Mucosa of descending colon (tissue), 3 donors: ENCODE data around the gene FLNB. TPM values are rescaled to one million over a fixed set of nuclear protein-coding genes. Genes with fewer than 3 reads are reported as not detected.

Source experiments
- ATAC-seq: fragments of 200-7000 bp; cut with Tn5 transposase; one replicate; pipeline ENCODE4 v1.9.1; 2020; ENCODE audit warnings: mild to moderate bottlenecking, moderate library complexity
- DNase-seq, 3 donors: peaks; one replicate each; pipeline ENCODE4 v3.0.0-alpha.2; 2020
- H3K36me3 ChIP-seq: fragments of 200-600 bp; one replicate; pipeline ENCODE4 v1.8.0; 2021; ENCODE audit warnings: low read depth, mild to moderate bottlenecking
- H3K4me1 ChIP-seq: fragments of 200-600 bp; one replicate; pipeline ENCODE4 v1.8.0; 2021; ENCODE audit warnings: low read depth, mild to moderate bottlenecking
- H3K4me3 ChIP-seq: fragments of 200-600 bp; one replicate; pipeline ENCODE4 v1.8.0; 2021; ENCODE audit warnings: mild to moderate bottlenecking
- H3K9me3 ChIP-seq: fragments of 200-600 bp; one replicate; pipeline ENCODE4 v1.8.0; 2021; ENCODE audit warnings: mild to moderate bottlenecking
- intact Hi-C, 2 donors: fragments of 100-400 bp; cut with DNase I in 1 of 2; cut with micrococcal nuclease in 1 of 2; formaldehyde crosslinking; loops; one replicate each; pipeline versions ENCODE4 v1.11.0 to v1.11.1; 2022; cut with DNase I, micrococcal nuclease
- total RNA-seq, 3 donors: library from RNA; stranded (reverse); fragmentation: NEBNext Ultra II Directional in 2 of 3; extraction: Animal tissue kit (Norgen Biotek cat#: 25700) in 2 of 3; gene quantifications; one replicate each; pipeline versions ENCODE4 v1.2.1 to v1.2.4, GENCODE V29; 2021 to 2023
- TF ChIP-seq, protein P1 (sequence below): fragments of 200-600 bp; IDR thresholded peaks from one replicate; pipeline ENCODE4 v1.8.0; 2022; ENCODE audit warnings: antibody characterized with exemption, mild to moderate bottlenecking
- donor health status: DM: no; HTN: no; CAD: no; lungs with moderate emphysema.
- donor health status: DM: no; HTN: no; CAD: no.
- donor health status: DM: no; HTN: yes; CAD: no.

FLNB gene
- total RNA-seq, 3 donors from 2014 or later = 256 to 555 (median 357) TPM

DNA sequence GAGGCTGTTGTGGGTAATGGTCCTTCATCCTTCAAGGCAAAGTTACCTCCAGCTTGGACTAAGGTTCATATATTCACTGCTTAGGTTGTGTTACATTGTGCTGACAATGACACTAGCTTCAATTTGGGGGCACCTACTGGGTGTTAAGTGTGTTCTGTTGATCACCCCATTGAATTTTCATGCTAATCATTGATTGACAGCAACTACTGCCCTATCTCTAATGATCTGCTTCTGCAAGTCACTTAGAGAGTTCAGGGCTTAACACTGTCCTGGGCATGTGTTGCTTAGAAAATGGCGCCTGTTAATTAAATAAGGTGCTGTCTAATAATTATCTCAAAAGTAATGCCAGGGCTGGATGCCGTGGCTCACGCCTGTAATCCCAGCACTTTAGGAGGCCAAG, 3.4 kb downstream of the FLNB start:
- no peak overlapping the region for H3K4me3 ChIP-seq
- ATAC-seq (no peak), DNase-seq (no peak)
- peaks cover 56% of the 10 kb centered on the region for H3K4me1 ChIP-seq
- no peaks in the 10 kb centered on the region for H3K9me3 ChIP-seq
- intact Hi-C loops = no loop called here
- no peaks in the 10 kb centered on the region for H3K36me3 ChIP-seq
- TF ChIP-seq, protein P1, sequence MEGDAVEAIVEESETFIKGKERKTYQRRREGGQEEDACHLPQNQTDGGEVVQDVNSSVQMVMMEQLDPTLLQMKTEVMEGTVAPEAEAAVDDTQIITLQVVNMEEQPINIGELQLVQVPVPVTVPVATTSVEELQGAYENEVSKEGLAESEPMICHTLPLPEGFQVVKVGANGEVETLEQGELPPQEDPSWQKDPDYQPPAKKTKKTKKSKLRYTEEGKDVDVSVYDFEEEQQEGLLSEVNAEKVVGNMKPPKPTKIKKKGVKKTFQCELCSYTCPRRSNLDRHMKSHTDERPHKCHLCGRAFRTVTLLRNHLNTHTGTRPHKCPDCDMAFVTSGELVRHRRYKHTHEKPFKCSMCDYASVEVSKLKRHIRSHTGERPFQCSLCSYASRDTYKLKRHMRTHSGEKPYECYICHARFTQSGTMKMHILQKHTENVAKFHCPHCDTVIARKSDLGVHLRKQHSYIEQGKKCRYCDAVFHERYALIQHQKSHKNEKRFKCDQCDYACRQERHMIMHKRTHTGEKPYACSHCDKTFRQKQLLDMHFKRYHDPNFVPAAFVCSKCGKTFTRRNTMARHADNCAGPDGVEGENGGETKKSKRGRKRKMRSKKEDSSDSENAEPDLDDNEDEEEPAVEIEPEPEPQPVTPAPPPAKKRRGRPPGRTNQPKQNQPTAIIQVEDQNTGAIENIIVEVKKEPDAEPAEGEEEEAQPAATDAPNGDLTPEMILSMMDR = no peak

DNA sequence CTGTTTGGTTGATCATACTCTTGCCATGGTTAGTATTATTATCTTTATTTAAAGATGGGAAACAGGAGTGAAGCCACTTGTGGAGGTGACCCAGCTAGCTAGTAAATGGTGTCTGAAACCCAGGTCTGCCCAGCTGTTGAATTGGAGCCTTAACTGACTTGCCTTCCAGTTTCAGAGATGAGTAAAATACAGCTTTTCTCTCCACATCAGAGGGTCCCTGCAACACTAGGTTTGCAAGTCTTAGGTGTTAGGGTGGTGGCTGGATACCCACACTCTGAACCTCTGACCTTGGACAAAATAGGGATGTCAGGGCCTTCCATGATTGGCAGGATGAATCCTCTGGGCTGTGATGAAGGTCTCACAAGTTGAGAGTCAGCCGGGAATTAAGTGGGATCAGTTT, 4.1 kb downstream of the FLNB start:
- ATAC-seq (no peak), DNase-seq (no peak)
- Histone ChIP-seq H3K4me1 (peaks cover 62% of the 10 kb centered on the region), H3K4me3 (no peak overlapping the region), H3K36me3 (no peaks in the 10 kb centered on the region), H3K9me3 (no peaks in the 10 kb centered on the region)
- intact Hi-C loops = no loop called here
- TF ChIP-seq, protein P1 = no peak

DNA sequence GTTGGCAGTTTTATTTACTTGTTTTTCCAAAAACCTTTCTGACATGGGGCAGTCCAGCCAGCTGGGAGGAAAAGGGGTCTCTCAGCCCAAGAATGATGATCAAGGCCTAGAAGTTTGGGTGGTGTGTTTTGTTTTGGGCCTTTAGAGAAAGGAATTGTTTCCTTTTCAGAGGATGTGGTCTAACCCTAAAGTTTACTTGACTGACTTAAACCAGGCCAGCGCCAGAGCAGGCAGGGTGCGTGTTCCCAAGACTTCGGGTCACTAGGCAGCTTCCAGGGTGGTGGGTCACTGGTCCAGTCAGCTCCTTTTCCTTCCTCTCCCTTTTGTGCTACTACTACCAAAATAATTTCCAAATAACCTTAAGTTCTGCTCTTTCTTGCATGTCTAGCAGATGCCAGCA, 4.9 kb downstream of the FLNB start:
- no peaks in the 10 kb centered on the region for H3K36me3 ChIP-seq
- H3K9me3 ChIP-seq = no peaks in the 10 kb centered on the region
- TF ChIP-seq, protein P1 = no peak
- ATAC-seq = no peak
- intact Hi-C loops = no loop called here
- peaks cover 70% of the 10 kb centered on the region for H3K4me1 ChIP-seq
- no peak overlapping the region for H3K4me3 ChIP-seq
- no peak for DNase-seq

GRCh38 chr3:58013973-58014649, 5.9 kb downstream of the FLNB start:
- DNase-seq (no peak), ATAC-seq (no peak)
- no peaks in the 10 kb centered on the region for H3K9me3 ChIP-seq
- H3K36me3 ChIP-seq = no peaks in the 10 kb centered on the region
- no peak overlapping the region for H3K4me3 ChIP-seq
- intact Hi-C loops = no loop called here
- peaks cover 80% of the 10 kb centered on the region for H3K4me1 ChIP-seq
- TF ChIP-seq, protein P1 = no peak

GRCh38 chr3:58015520-58015915, 7.3 kb downstream of the FLNB start:
- no peak overlapping the region for H3K4me3 ChIP-seq
- TF ChIP-seq, protein P1 = no peak
- no peak for DNase-seq
- ATAC-seq = no peak
- no peaks in the 10 kb centered on the region for H3K36me3 ChIP-seq
- peaks cover 89% of the 10 kb centered on the region for H3K4me1 ChIP-seq
- intact Hi-C loops = no loop called here
- H3K9me3 ChIP-seq = no peaks in the 10 kb centered on the region

DNA sequence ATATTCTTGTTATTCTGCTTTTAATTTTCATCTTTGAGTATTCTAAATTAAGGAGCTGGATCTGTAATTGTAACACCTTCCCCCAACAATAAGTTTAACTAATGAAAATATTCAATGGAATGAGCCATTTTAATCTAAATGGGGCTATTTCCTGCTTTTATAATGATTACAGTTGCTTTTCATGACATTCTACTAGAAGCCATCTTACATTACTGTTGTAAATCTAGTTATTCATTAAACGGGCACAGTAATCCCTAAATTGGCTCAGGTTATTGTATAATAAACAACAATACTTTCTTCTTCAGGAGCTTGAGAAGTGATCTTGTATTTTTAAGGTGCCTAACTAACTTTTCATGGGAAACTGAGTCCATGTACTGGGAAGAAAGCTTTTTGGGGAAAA, 8.5 kb downstream of the FLNB start:
- no peaks in the 10 kb centered on the region for H3K36me3 ChIP-seq
- TF ChIP-seq, protein P1 = no peak
- no peaks in the 10 kb centered on the region for H3K9me3 ChIP-seq
- peak; percentile 12 for ATAC-seq
- H3K4me1 ChIP-seq = peaks cover 89% of the 10 kb centered on the region
- no peak for DNase-seq
- H3K4me3 ChIP-seq = no peak overlapping the region
- intact Hi-C loops = no loop called here
